Subcutaneous adipose tissue (tissue), 4 donors: Measurements from ENCODE around the gene MRPL16. TPM values are rescaled to one million over a fixed set of nuclear protein-coding genes. Genes with fewer than 3 reads are reported as not detected.

Source experiments
- CTCF ChIP-seq: fragments of 450-650 bp; IDR thresholded peaks from one replicate; pipeline ENCODE4 v1.5.1; 2016; ENCODE audit warnings: low read depth, mild to moderate bottlenecking, control low read depth, antibody characterized with exemption, moderate library complexity
- total RNA-seq, 4 donors: library from RNA; depleted of rRNA; stranded (reverse); fragments of >200 nt; gene quantifications; one replicate each; pipeline ENCODE4 v1.1.0, GENCODE V29; 2016

Gene MRPL16
- total RNA-seq, 4 donors from 2014 or later: 36.6 to 50.5 (median 42.1) TPM

- no peak for TF ChIP-seq CTCF
Measured at GRCh38 chr11:59756845-59757244, 53.7 kb downstream of the MRPL16 start.

GRCh38 chr11:59756558-59756840 lies 54.1 kb downstream of the MRPL16 start:
- no peak for TF ChIP-seq CTCF

Other genes starting within 250 kb of the MRPL16 start
- gene OSBP, start 195.0 kb downstream of the MRPL16 start, total RNA-seq: 10 to 100 TPM; 43.5 to 54.1 (median 48.1) TPM
- gene PATL1, start 141.7 kb downstream of the MRPL16 start, total RNA-seq: 10 to 100 TPM; 12.6 to 23.8 (median 15.2) TPM
- not detected for gene OR10V1, start 96.9 kb downstream of the MRPL16 start, total RNA-seq
- 10 to 100 TPM; 16.8 to 39.6 (median 26.9) TPM for gene STX3, start 55.4 kb downstream of the MRPL16 start, total RNA-seq
- not detected for gene CBLIF, start 34.7 kb upstream of the MRPL16 start, total RNA-seq
- under 1 TPM in 2 of 4 donors, not detected in 2; 0.34 to 0.98 TPM for gene TCN1, start 55.7 kb upstream of the MRPL16 start, total RNA-seq
- gene OOSP3, start 68.0 kb upstream of the MRPL16 start, total RNA-seq: not detected
- not detected for gene OOSP1, start 127.7 kb upstream of the MRPL16 start, total RNA-seq
- not detected for gene OOSP4A, start 153.3 kb upstream of the MRPL16 start, total RNA-seq
- not detected for gene OOSP4B, start 206.4 kb upstream of the MRPL16 start, total RNA-seq
- gene OOSP2, start 229.6 kb upstream of the MRPL16 start, total RNA-seq: not detected
- gene MS4A3, start 245.9 kb upstream of the MRPL16 start, total RNA-seq: not detected